Right lobe of liver (tissue), 4 donors: ENCODE data around the gene ENPP6.

Source experiments
- CTCF ChIP-seq, 4 donors: fragments of 200-600 bp in 3 of 4; fragments of 450-650 bp in 1 of 4; IDR thresholded peaks; one replicate each; pipeline versions ENCODE4 v1.5.1 to v1.8.0; 2016 to 2022; ENCODE audit warnings: antibody characterized with exemption in 4 of 4, mild to moderate bottlenecking in 2 of 4
- POLR2A ChIP-seq: fragments of 450-650 bp; IDR thresholded peaks from one replicate; pipeline ENCODE4 v1.6.1; 2017; ENCODE audit warnings: antibody characterized with exemption, mild to moderate bottlenecking
- donor health status: DM: no; HTN: no; CAD: no.
- donor health status: DM: no; HTN: no; CAD: no.
- donor health status: DM: no; HTN: yes; CAD: no.

- TF ChIP-seq POLR2A (no peak), CTCF (IDR thresholded peaks at IDR 0.05) (no peak)
Observed at GRCh38 chr4:184062769-184063168, 154.9 kb downstream of the ENPP6 start.
